ENCODE measurements around the gene METTL16.

DNA sequence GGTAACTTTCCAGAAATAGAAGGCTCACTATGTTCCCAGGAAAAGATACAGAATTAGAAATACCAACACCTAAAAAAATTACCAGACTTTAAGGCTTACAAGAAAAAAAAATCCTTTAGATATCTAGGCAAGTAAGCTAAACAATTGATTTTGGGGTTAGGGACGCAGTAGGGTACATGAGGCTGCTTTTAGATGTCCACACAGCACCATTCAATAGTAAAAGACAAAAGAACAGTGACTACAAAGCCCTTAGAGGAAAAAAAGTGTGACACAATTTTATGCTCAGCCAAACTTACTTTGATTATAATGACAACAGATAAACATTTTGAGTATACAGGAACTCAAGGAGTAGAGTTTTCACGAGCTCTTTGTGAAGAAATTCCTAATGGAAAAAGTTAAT lies 29.9 kb downstream of the METTL16 start:
- TF ChIP-seq POLR2A (IDR thresholded peaks at IDR 0.05), result no peak
- TF ChIP-seq, protein P1, sequence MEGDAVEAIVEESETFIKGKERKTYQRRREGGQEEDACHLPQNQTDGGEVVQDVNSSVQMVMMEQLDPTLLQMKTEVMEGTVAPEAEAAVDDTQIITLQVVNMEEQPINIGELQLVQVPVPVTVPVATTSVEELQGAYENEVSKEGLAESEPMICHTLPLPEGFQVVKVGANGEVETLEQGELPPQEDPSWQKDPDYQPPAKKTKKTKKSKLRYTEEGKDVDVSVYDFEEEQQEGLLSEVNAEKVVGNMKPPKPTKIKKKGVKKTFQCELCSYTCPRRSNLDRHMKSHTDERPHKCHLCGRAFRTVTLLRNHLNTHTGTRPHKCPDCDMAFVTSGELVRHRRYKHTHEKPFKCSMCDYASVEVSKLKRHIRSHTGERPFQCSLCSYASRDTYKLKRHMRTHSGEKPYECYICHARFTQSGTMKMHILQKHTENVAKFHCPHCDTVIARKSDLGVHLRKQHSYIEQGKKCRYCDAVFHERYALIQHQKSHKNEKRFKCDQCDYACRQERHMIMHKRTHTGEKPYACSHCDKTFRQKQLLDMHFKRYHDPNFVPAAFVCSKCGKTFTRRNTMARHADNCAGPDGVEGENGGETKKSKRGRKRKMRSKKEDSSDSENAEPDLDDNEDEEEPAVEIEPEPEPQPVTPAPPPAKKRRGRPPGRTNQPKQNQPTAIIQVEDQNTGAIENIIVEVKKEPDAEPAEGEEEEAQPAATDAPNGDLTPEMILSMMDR (IDR thresholded peaks at IDR 0.05), result no peak

All from uterus (tissue), 2 donors.